Measurements from ENCODE around the gene C11orf68. TPM values are rescaled to one million over a fixed set of nuclear protein-coding genes. Genes with fewer than 3 reads are reported as not detected.

Gene C11orf68
- polyA plus RNA-seq, 1 experiment, result 32.9 TPM

GRCh38 chr11:65944767-65945166 lies 25.9 kb upstream of the C11orf68 start:
- ChIA-PET CTCF (no interaction called here), POLR2A (no interaction called here)
- Histone ChIP-seq H3K27me3 (ENCODE audit: control insufficient read depth, insufficient read depth, low read length) (no peaks in the 10 kb centered on the region), H3K27ac (ENCODE audit: low read depth, low read length) (no peak overlapping the region), H3K4me3 (ENCODE audit: low read depth, low read length) (no peak overlapping the region), H3K9me3 (ENCODE audit: control insufficient read depth, insufficient read depth, low read length) (no peaks in the 10 kb centered on the region)
- no peak for DNase-seq (ENCODE audit: low read depth, low spot score)
- TF ChIP-seq, protein P1, sequence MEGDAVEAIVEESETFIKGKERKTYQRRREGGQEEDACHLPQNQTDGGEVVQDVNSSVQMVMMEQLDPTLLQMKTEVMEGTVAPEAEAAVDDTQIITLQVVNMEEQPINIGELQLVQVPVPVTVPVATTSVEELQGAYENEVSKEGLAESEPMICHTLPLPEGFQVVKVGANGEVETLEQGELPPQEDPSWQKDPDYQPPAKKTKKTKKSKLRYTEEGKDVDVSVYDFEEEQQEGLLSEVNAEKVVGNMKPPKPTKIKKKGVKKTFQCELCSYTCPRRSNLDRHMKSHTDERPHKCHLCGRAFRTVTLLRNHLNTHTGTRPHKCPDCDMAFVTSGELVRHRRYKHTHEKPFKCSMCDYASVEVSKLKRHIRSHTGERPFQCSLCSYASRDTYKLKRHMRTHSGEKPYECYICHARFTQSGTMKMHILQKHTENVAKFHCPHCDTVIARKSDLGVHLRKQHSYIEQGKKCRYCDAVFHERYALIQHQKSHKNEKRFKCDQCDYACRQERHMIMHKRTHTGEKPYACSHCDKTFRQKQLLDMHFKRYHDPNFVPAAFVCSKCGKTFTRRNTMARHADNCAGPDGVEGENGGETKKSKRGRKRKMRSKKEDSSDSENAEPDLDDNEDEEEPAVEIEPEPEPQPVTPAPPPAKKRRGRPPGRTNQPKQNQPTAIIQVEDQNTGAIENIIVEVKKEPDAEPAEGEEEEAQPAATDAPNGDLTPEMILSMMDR (IDR thresholded peaks at IDR 0.05; ENCODE audit: low read depth, low read length), result no peak

DNA sequence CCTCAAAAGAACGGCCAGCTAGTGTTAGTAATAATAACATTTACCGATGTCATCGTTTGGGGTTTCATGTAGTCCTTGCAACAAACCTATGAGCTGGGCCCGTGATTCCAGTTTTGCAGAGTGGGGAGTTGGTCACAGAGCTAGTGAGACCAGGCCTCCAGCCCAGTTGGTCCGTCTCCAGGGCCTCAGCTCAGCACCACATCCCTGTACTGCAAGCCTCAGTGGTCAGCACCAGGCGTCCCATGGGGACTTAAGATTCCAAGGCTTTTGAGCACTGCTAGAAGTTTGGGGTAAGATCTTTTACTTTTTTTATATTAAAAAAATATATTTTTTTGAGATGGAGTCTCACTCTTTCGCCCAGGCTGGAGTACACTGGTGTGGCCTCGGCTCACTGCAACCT lies 25.3 kb upstream of the C11orf68 start:
- Histone ChIP-seq H3K4me3 (ENCODE audit: low read depth, low read length) (no peak overlapping the region), H3K27me3 (ENCODE audit: control insufficient read depth, insufficient read depth, low read length) (no peaks in the 10 kb centered on the region), H3K27ac (ENCODE audit: low read depth, low read length) (no peak overlapping the region), H3K9me3 (ENCODE audit: control insufficient read depth, insufficient read depth, low read length) (no peaks in the 10 kb centered on the region)
- DNase-seq (ENCODE audit: low read depth, low spot score), result no peak
- POLR2A ChIA-PET, result no interaction called here
- CTCF ChIA-PET, result no interaction called here
- TF ChIP-seq, protein P1 (IDR thresholded peaks at IDR 0.05; ENCODE audit: low read depth, low read length), result no peak

DNA sequence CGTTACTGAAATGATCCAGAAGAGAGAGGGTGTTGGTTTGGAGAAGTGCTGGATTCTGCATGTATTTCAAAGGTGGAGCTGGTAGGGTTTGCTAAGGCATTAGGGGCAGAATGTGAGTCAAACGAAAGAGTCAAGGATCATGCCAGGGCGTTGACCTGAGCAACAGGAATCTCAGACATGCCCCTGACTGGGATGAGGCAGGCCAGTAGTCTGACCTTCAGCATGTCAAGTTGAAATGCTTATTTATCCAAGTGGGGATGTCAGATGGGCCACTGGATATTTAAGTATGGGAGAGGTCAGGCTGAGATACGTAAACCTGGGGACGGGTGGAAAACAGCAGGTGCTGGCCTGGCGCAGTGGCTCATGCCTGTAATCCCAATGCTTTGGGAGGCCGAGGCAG lies 23.7 kb upstream of the C11orf68 start:
- DNase-seq (ENCODE audit: low read depth, low spot score), result no peak
- no peak overlapping the region for H3K4me3 ChIP-seq (ENCODE audit: low read depth, low read length)
- ChIA-PET CTCF (interaction anchor here (1.2 to 1.6 kb wide), 2 partner anchors 54 to 58 kb away, joined by 4 to 10 read pairs; partner anchors contain the start of gene FIBP), POLR2A (no interaction called here)
- H3K9me3 ChIP-seq (ENCODE audit: control insufficient read depth, insufficient read depth, low read length), result no peaks in the 10 kb centered on the region
- H3K27ac ChIP-seq (ENCODE audit: low read depth, low read length), result no peak overlapping the region
- TF ChIP-seq, protein P1 (IDR thresholded peaks at IDR 0.05; ENCODE audit: low read depth, low read length), result no peak
- no peaks in the 10 kb centered on the region for H3K27me3 ChIP-seq (ENCODE audit: control insufficient read depth, insufficient read depth, low read length)

DNA sequence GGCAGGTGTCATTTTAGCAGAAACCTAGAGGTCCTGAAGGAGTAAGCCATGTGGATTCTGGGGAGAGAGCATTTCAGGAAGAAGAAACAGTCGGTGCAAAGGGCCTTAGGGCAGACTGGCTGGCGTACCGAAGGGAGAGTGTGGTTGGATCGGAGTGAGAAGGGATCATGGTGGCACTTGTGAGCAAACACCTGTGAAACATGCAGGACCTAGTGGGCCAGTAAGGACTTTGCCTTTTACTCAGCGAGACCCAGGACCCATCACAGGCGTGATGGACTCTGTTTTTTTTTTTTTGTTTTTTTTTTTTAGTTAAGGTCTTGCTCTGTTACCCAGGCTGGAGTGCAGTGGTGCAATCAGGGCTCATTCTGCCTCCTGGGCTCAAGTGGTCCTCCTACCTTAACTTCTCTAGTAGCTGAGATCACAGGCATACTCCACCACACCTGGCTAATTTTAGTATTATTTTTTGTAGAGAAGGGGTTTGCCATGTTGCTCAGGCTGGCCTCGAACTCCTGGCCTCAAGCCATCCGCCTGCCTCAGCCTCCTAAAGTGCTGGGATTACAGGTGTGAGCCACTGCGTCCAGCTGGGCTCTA lies 23.0 kb upstream of the C11orf68 start:
- ChIA-PET POLR2A (interaction anchor here (1.3 kb wide), 1 partner anchor 51 kb away, joined by 3 read pairs; the partner anchor contains the start of gene CCDC85B), CTCF (interaction anchor here (1.1 to 1.6 kb wide), 3 partner anchors 53 to 57 kb away, joined by 4 to 10 read pairs (median 7); partner anchors contain the start of gene FIBP)
- Histone ChIP-seq H3K4me3 (ENCODE audit: low read depth, low read length) (no peak overlapping the region), H3K27me3 (ENCODE audit: control insufficient read depth, insufficient read depth, low read length) (no peaks in the 10 kb centered on the region), H3K27ac (ENCODE audit: low read depth, low read length) (peak overlapping the region; percentile 75), H3K9me3 (ENCODE audit: control insufficient read depth, insufficient read depth, low read length) (no peaks in the 10 kb centered on the region)
- TF ChIP-seq, protein P1 (IDR thresholded peaks at IDR 0.05; ENCODE audit: low read depth, low read length), result no peak
- no peak for DNase-seq (ENCODE audit: low read depth, low spot score)

GRCh38 chr11:65937766-65938165 lies 18.9 kb upstream of the C11orf68 start:
- no peak for DNase-seq (ENCODE audit: low read depth, low spot score)
- H3K9me3 ChIP-seq (ENCODE audit: control insufficient read depth, insufficient read depth, low read length), result no peaks in the 10 kb centered on the region
- CTCF ChIA-PET, result interaction anchor here (1.9 kb wide), 1 partner anchor 53 kb away, joined by 8 read pairs; no protein-coding TSS in a partner anchor
- H3K27ac ChIP-seq (ENCODE audit: low read depth, low read length), result no peak overlapping the region
- TF ChIP-seq, protein P1 (IDR thresholded peaks at IDR 0.05; ENCODE audit: low read depth, low read length), result no peak
- H3K4me3 ChIP-seq (ENCODE audit: low read depth, low read length), result no peak overlapping the region
- POLR2A ChIA-PET, result interaction anchor here (0.6 kb wide), 1 partner anchor 285 kb away, joined by 3 read pairs; no protein-coding TSS in a partner anchor
- H3K27me3 ChIP-seq (ENCODE audit: control insufficient read depth, insufficient read depth, low read length), result no peaks in the 10 kb centered on the region
